Mesothelial cell of epicardium (in vitro differentiated cells): ENCODE data around the gene VIPR2. TPM values are rescaled to one million over a fixed set of nuclear protein-coding genes. Genes with fewer than 3 reads are reported as not detected.

Source experiments
- DNase-seq, 2 experiments: peaks; one replicate each; pipeline ENCODE4 v3.0.0; 2021; ENCODE audit warnings: low spot score in 2 of 2; ENCODE audit not compliant: unreplicated experiment in 2 of 2
- H3K27ac Mint-ChIP-seq: 2 replicates; pipeline ENCODE4 v1.8.0; 2021; ENCODE audit warnings: mixed read lengths
- H3K27me3 Mint-ChIP-seq: 2 replicates; pipeline ENCODE4 v1.8.0; 2021; ENCODE audit warnings: low read depth, mixed read lengths
- H3K36me3 Mint-ChIP-seq: 2 replicates; pipeline ENCODE4 v1.8.0; 2021; ENCODE audit warnings: mixed read lengths
- H3K4me1 Mint-ChIP-seq: 2 replicates; pipeline ENCODE4 v1.8.0; 2021; ENCODE audit warnings: mixed read lengths
- H3K4me3 Mint-ChIP-seq: 2 replicates; pipeline ENCODE4 v1.8.0; 2021; ENCODE audit warnings: mild to moderate bottlenecking, moderate library complexity, mixed read lengths
- H3K9me3 Mint-ChIP-seq: 2 replicates; pipeline ENCODE4 v1.8.0; 2021; ENCODE audit warnings: mixed read lengths
- total RNA-seq: library from RNA; stranded (reverse); gene quantifications from 3 replicates; pipeline ENCODE4 v1.2.1, GENCODE V29; 2021
- TF ChIP-seq, protein P1 (sequence below): fragments of 200-600 bp; sonication (generic); IDR thresholded peaks from one replicate; pipeline ENCODE4 v1.5.0; 2021; ENCODE audit warnings: antibody characterized with exemption; ENCODE audit not compliant: unreplicated experiment

The VIPR2 gene
- total RNA-seq, 1 donor from 2014 or later, result 0.04 TPM

DNA sequence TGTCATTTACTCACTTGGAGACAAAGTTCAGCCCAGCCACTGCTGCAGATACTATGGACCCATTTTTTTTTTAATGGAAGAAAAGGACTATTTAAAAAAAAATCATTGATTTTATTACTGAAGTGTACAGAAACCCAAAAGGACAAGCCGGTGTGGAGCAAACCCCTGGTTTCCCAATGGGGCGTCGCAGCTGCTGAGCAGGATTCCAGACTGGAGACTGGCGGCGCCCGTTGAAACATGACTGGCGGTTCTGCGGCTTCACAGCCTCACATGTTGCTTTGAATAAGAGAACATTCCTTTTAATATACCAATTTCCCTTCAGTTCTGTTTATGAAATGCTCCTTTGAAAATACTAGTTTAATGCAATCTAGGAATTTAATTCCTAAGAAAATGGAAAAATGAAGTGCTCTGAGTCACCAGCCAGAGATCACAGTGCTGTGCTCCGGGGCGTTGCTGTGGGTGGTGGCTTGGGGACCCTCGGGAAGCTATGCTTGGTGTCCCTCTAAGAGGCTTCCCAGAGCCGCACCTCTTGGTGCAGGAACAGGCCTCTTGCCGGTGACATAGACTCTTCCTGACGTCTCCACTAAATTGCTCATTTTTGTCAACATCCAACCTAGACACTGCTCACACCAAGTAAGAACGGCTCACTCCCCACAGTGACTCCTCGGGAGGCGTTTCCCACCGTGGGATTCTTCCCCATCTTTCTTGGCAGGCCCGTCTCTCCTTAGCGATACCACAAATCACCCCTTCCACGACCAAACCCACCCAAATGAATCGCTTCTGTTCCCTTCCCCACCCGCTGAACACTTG is 12.0 kb upstream of the VIPR2 start:
- Mint-ChIP-seq H3K27ac (no peak overlapping the region), H3K9me3 (no peaks in the 10 kb centered on the region), H3K4me3 (no peak overlapping the region), H3K27me3 (peaks cover 10% of the 10 kb centered on the region), H3K36me3 (no peaks in the 10 kb centered on the region), H3K4me1 (no peaks in the 10 kb centered on the region)
- DNase-seq, result no peak
- TF ChIP-seq, protein P1, sequence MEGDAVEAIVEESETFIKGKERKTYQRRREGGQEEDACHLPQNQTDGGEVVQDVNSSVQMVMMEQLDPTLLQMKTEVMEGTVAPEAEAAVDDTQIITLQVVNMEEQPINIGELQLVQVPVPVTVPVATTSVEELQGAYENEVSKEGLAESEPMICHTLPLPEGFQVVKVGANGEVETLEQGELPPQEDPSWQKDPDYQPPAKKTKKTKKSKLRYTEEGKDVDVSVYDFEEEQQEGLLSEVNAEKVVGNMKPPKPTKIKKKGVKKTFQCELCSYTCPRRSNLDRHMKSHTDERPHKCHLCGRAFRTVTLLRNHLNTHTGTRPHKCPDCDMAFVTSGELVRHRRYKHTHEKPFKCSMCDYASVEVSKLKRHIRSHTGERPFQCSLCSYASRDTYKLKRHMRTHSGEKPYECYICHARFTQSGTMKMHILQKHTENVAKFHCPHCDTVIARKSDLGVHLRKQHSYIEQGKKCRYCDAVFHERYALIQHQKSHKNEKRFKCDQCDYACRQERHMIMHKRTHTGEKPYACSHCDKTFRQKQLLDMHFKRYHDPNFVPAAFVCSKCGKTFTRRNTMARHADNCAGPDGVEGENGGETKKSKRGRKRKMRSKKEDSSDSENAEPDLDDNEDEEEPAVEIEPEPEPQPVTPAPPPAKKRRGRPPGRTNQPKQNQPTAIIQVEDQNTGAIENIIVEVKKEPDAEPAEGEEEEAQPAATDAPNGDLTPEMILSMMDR, result no peak

DNA sequence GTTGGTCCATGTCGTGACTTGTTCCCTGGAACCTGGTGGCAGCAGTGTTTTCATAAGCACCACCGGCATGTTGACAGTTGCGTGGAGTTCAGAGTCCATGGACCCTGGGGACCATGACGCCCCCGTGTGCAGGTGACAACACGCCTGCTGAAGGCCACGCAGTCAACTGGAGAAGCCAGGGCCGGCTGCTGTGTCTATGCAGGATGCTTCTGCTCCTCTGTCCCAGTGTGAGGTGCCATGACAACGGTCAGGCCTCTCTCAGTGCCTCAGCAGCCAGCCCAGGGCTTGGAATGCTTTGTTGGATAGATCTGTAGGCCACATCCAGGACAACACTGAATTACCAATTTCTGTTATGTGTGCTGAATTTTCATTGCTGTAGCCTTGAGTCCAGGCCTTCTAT is 10.7 kb upstream of the VIPR2 start:
- no peak for DNase-seq
- TF ChIP-seq, protein P1, result no peak
- Mint-ChIP-seq H3K9me3 (no peaks in the 10 kb centered on the region), H3K27ac (no peak overlapping the region), H3K4me3 (no peak overlapping the region), H3K4me1 (no peaks in the 10 kb centered on the region), H3K27me3 (peaks cover 15% of the 10 kb centered on the region), H3K36me3 (no peaks in the 10 kb centered on the region)

DNA sequence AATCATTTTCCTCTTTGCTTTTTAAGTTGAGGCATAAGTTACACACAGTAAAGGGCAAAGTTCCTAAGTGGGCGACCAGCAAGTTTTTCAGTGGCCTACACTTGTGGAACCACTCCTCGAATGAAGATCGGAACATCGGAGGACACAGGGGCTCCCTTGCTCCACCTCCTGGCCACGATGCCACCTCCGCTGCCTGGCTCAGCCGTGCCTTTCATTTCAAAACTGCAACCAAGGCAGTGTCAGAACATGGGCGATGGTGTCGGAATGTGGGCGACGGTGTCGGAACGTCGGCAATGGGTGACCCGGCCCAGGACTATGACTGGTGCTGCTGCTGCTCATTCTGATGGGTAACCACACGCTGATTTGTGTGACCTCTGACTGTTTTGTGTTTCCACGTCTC is 9.6 kb upstream of the VIPR2 start:
- H3K27me3 Mint-ChIP-seq, result peaks cover 23% of the 10 kb centered on the region
- no peak overlapping the region for H3K27ac Mint-ChIP-seq
- TF ChIP-seq, protein P1, result no peak
- no peak for DNase-seq
- no peaks in the 10 kb centered on the region for H3K4me1 Mint-ChIP-seq
- H3K9me3 Mint-ChIP-seq, result no peaks in the 10 kb centered on the region
- no peak overlapping the region for H3K4me3 Mint-ChIP-seq
- H3K36me3 Mint-ChIP-seq, result no peaks in the 10 kb centered on the region

DNA sequence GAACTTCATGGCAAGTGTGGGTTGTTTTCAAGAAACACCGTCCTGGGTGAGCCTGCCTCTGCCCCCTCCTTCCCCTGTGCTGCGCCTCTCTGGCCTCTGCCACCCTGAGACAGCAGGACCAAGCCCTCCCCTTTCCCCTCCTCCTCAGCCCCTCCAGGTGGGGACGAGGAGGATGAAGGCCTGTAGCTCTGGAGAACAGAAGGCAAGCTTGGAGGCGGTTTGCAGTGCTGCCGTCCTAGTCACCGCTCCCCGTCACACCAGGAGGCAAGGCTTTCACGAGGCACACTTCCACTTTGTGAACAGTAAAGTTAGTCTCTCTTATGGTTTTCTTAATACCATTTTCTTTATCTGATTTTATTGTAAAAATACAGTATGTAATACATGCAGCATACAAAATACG is 8.8 kb upstream of the VIPR2 start:
- no peak overlapping the region for H3K4me3 Mint-ChIP-seq
- TF ChIP-seq, protein P1, result no peak
- H3K27me3 Mint-ChIP-seq, result peaks cover 22% of the 10 kb centered on the region
- DNase-seq, result no peak
- no peaks in the 10 kb centered on the region for H3K36me3 Mint-ChIP-seq
- no peaks in the 10 kb centered on the region for H3K4me1 Mint-ChIP-seq
- no peaks in the 10 kb centered on the region for H3K9me3 Mint-ChIP-seq
- H3K27ac Mint-ChIP-seq, result no peak overlapping the region

DNA sequence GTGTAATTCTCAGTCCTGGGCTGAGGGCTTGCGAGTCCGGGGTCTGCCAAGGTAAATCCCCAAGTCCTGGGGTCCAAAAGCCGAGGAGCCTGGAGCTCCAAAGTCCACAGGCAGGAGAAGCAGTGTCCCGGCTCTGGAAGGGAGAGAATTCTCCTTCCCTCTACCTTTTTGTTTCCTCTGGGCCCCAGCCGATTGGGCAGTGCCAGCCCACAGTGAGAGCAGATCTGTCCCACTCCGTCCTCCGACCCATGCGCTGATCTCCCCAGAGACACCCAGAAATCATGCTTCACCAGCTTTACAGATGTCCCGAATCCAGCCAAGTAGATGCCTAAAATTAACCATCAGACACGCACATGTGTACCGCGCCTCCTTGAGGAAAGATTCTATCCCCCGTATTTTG is 8.1 kb upstream of the VIPR2 start:
- TF ChIP-seq, protein P1, result no peak
- Mint-ChIP-seq H3K4me3 (no peak overlapping the region), H3K36me3 (no peaks in the 10 kb centered on the region), H3K4me1 (no peaks in the 10 kb centered on the region), H3K27ac (no peak overlapping the region), H3K27me3 (peaks cover 22% of the 10 kb centered on the region), H3K9me3 (no peaks in the 10 kb centered on the region)
- DNase-seq, result no peak
